Measurements from ENCODE around the gene COQ2. TPM values are rescaled to one million over a fixed set of nuclear protein-coding genes. Genes with fewer than 3 reads are reported as not detected.

The COQ2 gene
- total RNA-seq, 2 donors from 2014 or later: 2.1 to 4.6 TPM

DNA sequence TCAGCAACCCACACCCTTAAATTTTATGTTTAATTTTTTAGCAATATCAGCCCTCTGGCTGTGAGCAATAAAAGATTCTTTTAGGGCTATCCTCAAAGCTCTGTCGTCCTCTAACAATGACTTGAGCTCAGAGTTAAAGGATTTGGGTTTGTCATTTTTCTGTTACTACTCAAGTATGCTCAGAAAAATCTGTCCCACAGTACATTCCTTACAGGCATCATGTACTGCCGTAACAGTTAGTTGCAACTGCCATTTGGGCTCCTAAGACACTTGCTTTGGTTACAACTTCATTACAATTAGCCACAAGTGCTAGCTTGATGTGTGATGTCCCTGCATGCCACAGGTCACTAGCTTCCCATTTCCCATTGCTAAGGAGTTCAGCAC is 33.2 kb downstream of the COQ2 start:
- Histone ChIP-seq H3K36me3 (replicated peaks in 1 of 2; ENCODE audit: insufficient read depth in 1 of 2, low read depth in 2 of 2) (no peaks in the 10 kb centered on the region), H3K27me3 (no peaks in the 10 kb centered on the region), H3K27ac (no peak overlapping the region), H3K4me1 (no peaks in the 10 kb centered on the region), H3K4me3 (no peak overlapping the region), H3K9me3 (no peaks in the 10 kb centered on the region)
- ATAC-seq: no peak
- WGBS, 2 donors: 40 to 85% methylated on average over 2 of the region's 2 CpGs
- DNase-seq: no peak
- no peak for TF ChIP-seq POLR2A (IDR thresholded peaks at IDR 0.05)
- TF ChIP-seq CTCF (IDR thresholded peaks at IDR 0.05): no peak
- intact Hi-C loops (cut with DNase I): loop anchor here (10.0 kb wide), 1 partner anchor 177 kb away; no protein-coding TSS in a partner anchor

GRCh38 chr4:83250687-83251446 is 33.7 kb downstream of the COQ2 start:
- Histone ChIP-seq H3K4me1 (no peaks in the 10 kb centered on the region), H3K4me3 (no peak overlapping the region), H3K27ac (no peak overlapping the region), H3K36me3 (replicated peaks in 1 of 2; ENCODE audit: insufficient read depth in 1 of 2, low read depth in 2 of 2) (no peaks in the 10 kb centered on the region), H3K9me3 (no peaks in the 10 kb centered on the region), H3K27me3 (no peaks in the 10 kb centered on the region)
- DNase-seq (no peak), ATAC-seq (no peak)
- whole genome bisulfite sequencing, 2 donors: 64 to 87% methylated on average over 7 of the region's 7 CpGs
- intact Hi-C loops (cut with DNase I): loop anchor here (10.0 kb wide), 1 partner anchor 176 kb away; no protein-coding TSS in a partner anchor
- TF ChIP-seq CTCF (IDR thresholded peaks at IDR 0.05) (no peak), POLR2A (IDR thresholded peaks at IDR 0.05) (no peak)

GRCh38 chr4:83248486-83248885 is 36.1 kb downstream of the COQ2 start:
- intact Hi-C loops (cut with DNase I): no loop called here
- Histone ChIP-seq H3K4me3 (no peak overlapping the region), H3K9me3 (no peaks in the 10 kb centered on the region), H3K27me3 (no peaks in the 10 kb centered on the region), H3K4me1 (no peaks in the 10 kb centered on the region), H3K36me3 (replicated peaks in 1 of 2; ENCODE audit: insufficient read depth in 1 of 2, low read depth in 2 of 2) (no peaks in the 10 kb centered on the region), H3K27ac (no peak overlapping the region)
- ATAC-seq: no peak
- DNase-seq: no peak
- WGBS, 2 donors: 92% methylated on average over 5 of the region's 5 CpGs
- TF ChIP-seq CTCF (IDR thresholded peaks at IDR 0.05): no peak
- no peak for TF ChIP-seq POLR2A (IDR thresholded peaks at IDR 0.05)

DNA sequence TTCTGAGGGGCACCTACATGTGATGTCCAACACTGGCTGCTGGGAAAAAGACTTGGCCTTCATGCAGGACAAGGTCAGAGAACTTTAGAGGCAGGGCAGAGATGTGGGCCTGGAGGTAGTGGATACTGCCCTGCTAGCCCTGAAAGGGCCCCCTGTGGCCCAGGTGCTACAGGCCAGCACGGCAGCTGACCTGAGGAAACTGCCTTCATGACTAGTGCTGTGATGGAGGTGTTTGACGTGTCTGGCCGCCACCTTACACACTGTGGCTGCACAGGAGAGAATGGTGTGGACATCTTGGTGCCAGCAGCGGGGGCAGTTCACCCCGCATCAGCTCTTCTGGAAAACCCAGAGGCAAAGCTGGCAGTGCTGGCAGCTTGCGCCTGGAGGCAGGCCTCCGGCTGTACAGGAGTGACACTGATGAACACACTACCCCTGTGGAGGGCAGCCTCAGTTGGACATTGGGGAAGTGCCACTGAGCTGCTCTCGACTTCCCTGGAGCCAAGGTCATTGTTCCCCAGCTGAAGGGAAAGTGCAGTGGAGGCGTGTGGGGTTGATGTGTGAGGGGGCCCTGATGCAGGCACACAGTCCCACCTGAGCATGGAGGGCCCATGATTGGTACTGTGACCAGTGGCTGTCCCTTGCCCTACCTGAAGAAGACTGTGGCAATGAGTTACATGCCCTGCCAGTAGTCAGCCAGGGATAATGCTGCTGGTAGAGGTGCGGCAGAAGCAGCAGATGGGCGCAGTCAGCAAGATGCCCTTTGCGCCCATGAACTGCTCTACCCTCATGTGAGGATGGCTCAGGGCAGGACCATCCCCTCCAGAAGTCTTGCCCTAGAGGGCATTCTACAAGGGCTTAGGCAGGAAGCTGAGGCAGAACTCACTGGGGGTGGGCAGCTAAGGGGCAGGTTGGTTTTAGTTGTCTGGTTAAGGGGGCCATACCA is 36.9 kb downstream of the COQ2 start:
- 46 to 85% methylated on average over 6 to 10 of the region's 12 CpGs for WGBS, 2 donors
- intact Hi-C loops (cut with DNase I): no loop called here
- Histone ChIP-seq H3K9me3 (no peaks in the 10 kb centered on the region), H3K27ac (no peak overlapping the region), H3K4me1 (no peaks in the 10 kb centered on the region), H3K36me3 (replicated peaks in 1 of 2; ENCODE audit: insufficient read depth in 1 of 2, low read depth in 2 of 2) (no peaks in the 10 kb centered on the region), H3K4me3 (no peak overlapping the region), H3K27me3 (no peaks in the 10 kb centered on the region)
- TF ChIP-seq CTCF (IDR thresholded peaks at IDR 0.05) (no peak), POLR2A (IDR thresholded peaks at IDR 0.05) (no peak)
- DNase-seq (no peak), ATAC-seq (no peak)
